Activated CD8-positive, alpha-beta memory T cell treated with anti-CD3 and anti-CD28 coated beads, Interleukin-2, amount 50 U/mL, for 1 hour (primary cell): ENCODE data around the gene SUN3.

Source experiments
- DNase-seq: peaks from one replicate; pipeline ENCODE4 v3.0.0-alpha.2; 2020; ENCODE audit errors: extremely low read depth

Gene SUN3

DNA sequence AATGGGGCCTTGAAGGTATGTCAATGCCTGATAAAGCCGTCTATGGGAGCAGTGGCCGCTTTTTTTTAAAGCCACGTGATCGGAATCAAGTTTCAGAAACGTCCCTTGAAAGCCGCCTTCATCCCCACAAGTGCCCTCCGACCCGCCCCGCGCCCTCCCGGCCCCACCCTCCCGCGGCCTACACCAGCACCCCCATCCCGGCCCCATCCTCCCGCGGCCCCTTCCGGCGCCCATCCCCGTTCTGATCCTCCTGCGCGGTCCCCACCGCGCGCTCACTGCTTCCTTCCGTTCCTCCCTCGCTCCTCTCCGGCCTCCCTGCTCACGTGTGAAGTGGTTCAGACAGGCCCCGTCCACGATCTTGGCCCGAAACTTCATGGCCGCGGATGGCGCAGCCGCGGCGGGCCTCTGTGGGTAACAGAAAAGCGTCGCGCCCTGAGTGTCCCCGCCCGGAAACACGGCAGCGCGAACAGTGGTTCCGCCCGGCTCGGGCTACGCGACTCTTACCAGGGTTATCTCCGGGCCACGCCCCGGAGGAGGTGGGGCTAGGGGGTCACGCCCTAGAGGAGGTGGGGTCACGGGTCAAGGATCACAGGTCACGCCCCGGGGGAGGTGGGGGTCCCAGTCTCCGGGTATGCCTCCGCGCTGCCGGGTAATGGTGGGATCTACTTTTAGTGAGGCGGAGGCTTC lies 49.6 kb downstream of the SUN3 start, which contains the start of gene HUS1:
HUS1 (minus strand) TSS at position 471 of the 687 bp plus-strand sequence; CDS start at position 375, 96 bp downstream.
- peak; percentile 73 for DNase-seq

DNA sequence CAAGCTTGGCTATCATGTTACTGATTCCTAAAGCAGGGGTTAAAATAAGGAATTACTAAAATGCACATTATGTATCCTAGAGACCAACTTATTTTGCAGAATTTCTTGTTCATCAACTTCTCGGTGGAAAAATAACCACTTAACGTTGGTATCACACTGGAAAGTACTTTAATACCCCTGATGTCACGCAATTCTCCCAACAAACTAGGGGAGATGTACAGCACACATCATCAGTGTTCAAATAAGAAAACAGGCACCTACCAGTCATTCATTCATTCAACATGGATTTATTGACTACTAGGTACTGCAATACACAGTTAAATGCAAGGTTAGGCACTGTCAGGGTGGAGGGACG lies 50.1 kb downstream of the SUN3 start:
- DNase-seq: no peak

DNA sequence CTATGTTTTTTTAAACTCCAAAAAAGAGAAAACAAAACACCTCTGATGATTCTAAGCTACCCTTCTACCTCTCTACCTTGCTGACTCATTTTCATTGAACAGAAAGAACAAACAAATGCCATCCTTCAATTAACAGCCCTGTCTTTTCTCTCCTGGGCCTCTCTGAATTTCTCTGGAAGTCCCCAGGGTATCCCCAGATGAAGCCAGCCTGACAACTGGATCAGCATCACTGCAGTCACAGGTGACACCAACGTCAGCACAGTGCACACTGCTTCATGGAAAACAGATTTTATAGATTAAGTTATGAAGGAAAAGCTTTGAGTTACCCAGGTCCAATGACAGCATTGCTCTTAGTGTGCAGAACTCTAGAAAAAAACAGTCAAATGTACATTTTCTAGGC lies 55.2 kb downstream of the SUN3 start:
- no peak for DNase-seq

DNA sequence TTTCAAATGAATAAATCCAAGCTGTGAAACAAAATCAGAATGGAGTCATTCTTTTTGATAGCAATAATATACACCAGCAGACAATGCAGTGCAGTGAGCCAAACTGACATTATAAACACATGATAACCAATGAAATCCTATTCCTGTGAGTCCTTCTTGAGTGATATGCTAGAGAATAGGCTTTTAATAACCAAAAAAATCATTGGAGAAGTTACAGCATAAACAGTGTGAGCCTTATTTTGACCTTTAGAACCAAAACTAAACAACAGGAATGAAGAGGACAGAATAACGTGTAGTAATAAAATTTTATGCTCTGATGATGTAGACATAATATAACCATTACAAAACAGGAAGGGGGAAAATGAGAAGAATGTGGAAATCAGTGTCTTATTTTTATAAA lies 58.1 kb downstream of the SUN3 start:
- DNase-seq: no peak

DNA sequence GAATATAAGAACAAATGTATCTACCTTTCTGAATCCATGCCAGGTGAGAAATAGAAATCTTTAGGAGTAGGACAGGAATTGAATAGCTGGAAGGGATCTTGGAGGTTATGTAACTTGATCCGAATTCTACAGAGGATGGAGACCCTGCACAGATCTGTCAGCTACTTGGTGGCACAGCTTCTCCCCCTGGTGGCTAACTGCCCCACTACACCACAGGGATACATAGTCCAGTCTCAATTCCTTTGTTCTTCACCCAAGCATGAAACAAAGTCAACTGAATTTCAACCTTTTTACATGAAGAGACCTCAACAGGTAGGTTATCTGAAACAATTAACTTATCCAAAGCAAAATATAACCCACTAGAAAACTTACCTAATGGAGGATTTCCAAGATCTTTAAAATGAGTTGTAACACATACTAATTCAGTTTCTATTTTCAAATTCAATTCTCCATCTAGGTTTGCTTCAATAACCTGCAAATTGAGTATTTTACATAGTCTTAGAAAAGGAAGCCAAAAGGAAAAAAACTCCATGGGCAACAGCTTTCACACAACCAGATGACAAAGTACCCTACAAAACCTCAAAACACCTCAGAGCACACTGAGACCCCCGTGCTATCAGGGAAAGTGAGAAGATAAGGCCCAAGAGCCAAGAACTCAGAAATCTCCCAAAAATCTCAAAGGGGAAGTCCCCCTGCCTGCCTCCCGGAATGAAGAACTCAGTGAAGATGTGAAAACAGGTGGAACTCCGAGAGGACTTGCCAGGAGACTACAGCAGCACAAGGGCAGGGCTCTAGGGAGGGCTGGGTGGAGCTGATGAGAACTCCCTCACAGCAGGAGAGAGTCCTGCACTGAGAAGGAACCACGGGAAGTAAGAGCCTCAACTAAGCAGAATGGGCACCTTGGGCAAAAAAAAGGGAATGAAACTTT lies 59.8 kb downstream of the SUN3 start:
- peak; percentile 7 for DNase-seq

DNA sequence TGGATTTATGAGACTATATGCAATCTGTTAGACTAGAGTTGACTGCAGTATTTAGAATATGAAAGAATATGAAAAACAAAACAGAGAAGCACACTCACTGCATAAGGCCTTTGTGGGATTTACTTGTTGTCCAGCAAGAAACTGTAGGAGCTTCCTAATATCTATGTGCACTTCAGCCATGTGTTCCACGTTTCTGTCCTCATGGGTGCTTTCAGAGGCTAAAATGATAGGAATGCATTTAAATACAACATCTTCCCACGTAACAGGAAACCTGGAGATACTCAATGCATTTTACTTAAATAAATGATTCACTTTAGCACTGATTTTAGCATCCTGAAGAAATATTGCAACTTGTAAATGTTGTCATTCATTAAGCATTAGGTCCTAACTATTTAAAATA lies 61.2 kb downstream of the SUN3 start:
- DNase-seq: no peak

DNA sequence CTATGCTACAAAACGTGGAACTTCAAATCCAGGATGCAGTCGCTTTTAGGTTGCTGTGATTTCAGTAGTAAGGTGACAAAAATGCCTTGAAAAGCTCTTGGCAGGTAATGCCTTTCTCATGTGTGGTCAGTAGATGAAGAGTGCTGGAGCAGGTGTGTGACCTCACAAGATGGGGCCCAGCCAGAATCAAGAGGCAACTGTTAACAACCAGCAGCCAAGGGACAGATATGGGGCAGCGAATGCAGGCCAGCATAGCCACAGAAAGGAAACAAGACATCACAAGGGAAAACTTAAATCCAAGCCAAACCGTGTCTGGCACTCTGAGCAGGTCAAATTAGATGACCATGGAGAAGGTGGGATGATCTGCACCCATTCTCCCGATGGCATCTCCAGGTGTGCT lies 61.8 kb downstream of the SUN3 start:
- no peak for DNase-seq

DNA sequence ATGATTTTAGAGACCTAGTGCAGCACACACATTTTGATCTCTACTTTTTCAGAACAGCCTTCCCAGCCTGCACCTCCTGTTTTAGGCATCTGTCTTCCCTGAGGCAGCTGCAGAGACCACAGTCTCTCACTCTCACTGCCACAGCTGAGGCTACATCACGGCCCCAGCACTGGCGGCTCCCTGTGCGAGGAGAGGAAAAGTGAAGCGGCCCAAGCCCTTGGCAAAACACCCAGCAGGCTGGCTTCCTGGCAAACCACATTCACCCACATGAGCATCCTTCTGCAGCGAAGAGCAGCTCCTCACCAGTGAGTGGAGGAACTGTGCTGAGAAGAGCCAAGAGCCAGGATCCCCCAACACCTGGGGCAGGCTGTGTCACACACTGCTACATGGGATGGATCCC lies 63.5 kb downstream of the SUN3 start:
- DNase-seq: no peak

DNA sequence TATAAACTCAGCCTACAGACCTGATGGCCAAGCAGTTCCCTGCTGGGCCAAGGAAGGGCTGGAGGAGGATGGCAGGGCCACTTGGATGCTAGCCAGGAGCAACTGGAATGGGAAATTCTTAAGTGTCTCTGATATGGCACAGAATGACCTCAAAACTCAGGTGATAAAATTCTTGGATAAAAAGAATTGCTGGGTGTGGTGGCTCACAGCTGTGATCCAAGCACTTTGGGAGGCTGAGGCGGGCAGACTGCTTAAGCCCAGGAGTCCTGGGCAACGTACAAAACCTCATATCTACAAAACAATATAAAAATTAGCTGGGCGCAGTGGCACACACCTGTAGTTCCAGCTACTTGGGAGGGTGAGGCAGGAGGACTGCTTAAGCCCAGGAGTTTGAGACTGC lies 66.6 kb downstream of the SUN3 start:
- DNase-seq: no peak

DNA sequence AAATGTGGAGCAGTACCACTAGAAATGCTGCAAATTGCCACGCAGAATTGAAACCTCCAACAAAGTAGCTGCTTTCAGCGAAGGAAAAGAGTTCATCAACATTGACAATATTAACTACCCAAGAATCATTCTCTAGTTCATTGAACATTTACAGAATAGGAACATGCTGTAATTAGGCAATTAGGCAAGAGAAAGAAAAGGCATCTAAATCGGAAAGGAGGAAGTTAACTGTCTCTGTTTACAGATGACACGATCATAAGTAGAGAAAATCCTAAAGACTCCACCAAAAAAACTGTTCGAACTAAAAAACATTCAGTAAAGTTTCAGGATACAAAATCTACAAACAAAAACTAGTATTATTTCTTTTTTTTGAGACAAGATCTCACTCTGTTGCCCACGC lies 71.8 kb downstream of the SUN3 start:
- no peak for DNase-seq

DNA sequence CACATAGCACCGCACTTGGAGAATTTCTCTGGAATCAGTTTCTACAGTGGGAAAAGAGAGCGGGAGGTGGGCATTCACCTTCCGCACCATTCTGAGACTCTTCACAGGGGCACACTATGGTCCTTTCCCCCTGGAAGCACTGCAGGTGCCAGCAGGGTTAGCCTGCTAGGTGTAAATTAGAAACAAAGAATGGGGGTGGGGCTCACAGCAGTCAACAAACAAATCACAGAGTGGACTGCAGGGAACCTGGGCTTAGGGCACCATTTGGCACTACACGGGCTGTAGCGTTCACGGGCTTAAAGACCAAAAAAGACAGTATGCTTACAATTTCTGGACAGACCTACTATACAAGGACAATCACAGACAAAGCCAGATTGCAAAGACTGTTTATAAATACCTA lies 72.7 kb downstream of the SUN3 start:
- DNase-seq: no peak

DNA sequence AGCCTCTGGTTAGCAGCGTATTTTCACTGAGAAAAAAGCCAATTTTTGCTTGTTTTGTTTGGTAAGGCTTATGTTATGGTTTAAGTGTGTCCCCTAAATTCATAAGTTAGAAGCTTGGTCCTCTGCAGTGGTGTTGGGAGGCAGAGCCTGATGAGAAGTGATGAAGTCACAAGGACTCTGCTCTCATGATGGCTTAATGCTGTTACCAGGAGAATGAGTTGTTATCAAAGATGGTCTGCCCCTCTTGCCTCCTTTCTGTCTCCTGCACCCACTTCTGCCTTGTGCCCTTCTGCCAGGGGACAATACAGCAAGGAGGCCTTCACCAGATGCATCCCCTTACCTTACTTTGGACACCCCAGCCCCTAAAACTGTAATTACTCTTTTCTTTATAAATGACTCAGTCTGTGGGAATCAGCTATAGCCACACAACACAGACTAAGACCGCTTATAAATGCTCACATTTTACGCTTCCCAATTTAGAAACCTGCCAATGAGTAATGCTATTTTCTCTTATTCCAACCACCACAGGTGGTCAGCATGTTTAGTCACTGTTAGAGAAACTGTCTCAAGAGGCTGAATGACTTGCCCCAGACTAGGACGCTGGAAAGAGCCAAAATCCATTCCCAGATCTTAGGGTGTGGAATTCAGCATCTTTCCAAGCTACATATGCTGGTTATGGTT lies 74.5 kb downstream of the SUN3 start:
- DNase-seq: no peak

DNA sequence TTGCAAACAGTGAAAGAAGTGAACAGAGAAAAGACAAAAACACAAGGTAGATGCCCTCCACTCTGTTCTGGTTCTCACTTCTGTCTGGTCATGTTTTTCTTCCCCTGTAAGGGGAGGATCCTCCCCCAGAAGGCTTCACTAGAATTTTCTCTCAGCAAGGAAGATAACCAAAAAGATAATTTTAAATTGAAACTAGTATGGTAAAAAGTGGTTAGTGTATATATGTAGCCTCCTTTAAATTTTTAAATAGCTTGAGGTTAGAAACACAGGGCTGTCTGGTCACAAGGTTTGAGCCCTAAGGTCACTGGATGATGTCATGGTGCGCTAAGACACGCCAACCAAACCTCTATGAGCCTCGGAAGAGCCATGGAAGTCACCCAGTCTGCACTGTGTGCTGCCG lies 75.1 kb downstream of the SUN3 start:
- DNase-seq: no peak

DNA sequence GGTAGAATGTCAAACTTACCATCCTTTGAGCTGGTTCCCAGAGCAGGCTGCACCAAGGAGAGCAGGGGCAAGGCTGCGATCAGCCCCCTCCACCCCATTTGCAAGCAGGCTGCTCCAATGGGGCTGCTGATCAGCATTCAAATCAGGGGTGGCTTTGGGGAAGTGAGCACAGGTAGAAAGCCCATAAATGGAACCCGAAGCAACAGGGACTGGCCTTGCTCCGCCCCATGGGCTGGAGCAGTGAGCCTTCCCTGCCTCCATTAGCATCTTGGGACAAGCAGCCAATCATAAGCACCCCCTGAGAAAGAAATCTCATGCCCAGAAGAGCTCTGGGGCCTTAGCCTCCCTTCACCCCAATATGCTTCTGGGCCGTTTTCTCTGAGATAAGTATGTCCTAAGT lies 76.7 kb downstream of the SUN3 start:
- DNase-seq: no peak

DNA sequence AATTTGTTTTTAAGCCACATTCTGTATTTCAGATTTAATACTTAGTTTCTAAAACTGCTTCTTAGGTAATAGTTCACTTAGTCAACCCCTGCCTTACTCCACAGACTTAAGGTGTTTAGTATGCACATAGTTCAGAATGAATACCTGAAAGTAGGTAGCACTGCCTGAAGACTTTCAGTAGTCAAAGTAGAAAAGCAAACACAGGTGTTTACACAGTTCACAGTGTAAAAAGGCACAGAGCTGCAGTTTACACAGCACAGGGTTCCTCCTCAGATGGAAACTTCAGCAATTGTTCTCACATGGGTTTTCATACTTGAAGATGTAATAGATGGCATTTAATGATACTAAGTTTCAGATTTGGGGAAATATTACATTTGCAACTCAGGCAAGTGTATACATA lies 77.5 kb downstream of the SUN3 start:
- DNase-seq: no peak

DNA sequence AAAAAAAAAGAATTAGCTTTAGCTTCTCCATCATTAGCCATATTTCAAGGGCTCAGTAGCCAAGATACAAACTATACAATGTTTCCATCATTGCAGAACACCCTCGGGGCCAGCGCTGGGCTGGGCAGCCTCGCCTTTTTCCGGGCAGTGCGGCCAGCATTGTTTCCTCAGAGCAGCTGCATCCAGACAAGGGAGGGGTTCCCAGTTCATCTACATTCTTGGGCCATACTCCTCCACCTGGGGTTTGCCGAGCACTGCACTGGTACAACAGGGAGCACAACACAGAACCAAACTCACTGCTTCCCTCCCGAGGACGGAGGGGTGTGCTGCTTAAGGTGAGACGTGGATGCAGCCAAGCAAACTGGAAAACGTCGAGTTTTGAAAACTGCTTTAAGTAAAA lies 78.2 kb downstream of the SUN3 start:
- DNase-seq: no peak

DNA sequence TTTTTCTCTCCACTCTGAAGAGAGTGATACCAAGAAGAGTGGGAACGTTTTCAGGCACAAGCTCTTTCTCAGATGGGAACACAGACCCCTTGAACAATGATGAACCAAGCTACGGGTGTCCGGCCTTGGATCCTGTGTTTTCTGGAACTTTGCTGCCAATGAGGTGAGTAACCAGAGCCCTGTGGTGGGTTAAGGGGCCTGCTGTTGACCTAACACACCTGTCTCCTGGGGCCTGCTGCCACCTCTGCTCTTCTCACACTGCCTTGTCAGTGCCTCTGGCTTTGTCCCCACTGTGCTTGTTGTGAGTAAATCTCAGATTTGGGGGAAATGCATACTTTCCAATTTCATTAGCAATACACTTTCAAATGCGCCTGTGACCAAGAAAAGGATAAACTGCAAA lies 79.2 kb downstream of the SUN3 start:
- no peak for DNase-seq

DNA sequence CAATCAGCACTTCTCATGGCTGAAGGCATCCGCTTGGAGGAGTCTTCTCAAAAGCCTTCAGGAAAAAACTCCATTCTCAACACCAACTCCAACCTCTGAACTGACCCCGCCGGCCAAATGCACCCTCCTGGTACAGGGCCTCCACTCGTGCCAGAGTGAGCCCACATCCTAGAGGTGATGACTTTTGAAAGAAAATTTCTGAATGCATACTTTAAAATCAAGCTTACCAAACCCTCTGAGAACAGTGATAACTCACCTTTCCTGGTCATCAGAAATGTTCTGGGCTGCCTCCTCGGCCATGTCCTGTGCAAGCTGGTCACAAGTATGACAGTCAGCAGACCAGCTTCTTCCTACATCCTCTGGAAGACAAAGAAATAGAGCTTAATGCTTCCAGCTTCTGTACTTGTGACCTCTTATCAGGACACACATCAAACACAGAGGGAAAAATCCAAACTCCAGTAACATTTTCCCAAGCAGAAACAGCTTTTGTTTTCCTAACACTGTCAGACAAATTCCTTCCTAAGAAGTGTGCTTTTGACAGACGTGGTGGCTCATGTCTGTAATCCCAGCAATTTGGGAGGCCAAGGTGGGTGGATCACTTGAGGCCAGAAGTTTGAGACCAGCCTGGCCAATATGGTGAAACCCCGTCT lies 80.6 kb downstream of the SUN3 start, which contains the start of gene PKD1L1:
PKD1L1 (minus strand) TSS at position 326 of the 650 bp plus-strand sequence; CDS start at position 300, 26 bp downstream.
- DNase-seq: no peak

DNA sequence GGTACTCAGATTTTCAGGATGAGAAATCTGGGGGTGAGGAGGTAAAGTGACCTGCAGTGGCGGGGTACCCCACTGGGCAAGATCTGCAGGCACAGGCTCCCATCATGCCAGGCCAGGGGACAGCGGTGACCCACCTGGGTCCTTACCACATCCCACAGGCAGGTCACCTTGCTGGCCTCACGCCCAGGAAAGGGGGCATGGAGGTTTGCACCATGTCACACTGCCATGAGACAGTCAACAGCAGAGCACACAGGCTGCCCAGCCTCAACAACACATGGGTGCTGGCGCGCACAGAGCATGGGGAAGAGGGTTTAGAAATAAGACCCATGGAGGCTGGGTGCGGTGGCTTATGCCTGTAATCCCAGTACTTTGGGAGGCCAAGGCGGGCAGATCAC lies 81.6 kb downstream of the SUN3 start:
- DNase-seq: no peak

DNA sequence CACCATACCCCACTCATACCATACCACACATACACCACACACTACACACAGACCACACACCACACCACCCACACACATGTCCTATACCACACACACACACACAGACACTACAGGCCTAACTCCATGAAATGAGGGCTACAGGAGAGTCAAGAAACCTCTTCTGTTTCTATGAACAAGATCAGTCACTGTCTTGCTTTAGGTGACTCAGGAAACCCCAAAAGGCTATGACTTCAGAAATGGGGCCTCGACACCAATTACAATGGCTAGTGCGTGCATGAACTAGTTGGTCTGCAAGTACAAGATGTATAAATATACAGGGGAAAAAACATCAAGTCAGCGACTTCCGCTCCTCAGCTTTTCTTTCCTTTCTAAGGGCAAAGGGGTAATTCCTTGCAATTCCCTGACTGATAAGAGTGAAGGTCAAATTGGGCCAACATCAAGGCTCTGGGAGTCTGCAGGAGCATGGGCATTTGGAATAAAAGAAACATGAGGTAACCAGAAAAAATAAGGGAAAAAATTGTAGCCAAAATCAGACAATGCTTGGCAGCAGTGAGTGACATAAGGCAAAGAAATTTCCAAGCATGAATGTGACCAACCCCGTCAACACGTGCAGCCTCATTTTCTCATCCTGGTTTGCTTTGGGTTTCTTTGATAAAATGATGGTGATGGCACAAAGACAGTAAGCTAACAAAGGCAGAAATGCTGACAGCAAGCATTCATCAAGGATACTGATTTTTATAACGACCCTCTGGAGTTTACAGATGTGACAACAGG lies 82.1 kb downstream of the SUN3 start:
- no peak for DNase-seq
